ENCODE results near the gene COX17.

Gene COX17

GRCh38 chr3:119672776-119673175, 4.4 kb downstream of the COX17 start:
- DNase-seq = no peak

- DNase-seq = no peak
Observed at GRCh38 chr3:119669906-119670570, 7.2 kb downstream of the COX17 start.

GRCh38 chr3:119665954-119666559, 11.1 kb downstream of the COX17 start:
- DNase-seq = no peak

GRCh38 chr3:119664850-119665379, 12.3 kb downstream of the COX17 start:
- no peak for DNase-seq

GRCh38 chr3:119664370-119664769, 12.8 kb downstream of the COX17 start:
- DNase-seq = no peak

- no peak for DNase-seq
Observed at GRCh38 chr3:119663885-119664284, 13.3 kb downstream of the COX17 start.

GRCh38 chr3:119662604-119663373, 14.4 kb downstream of the COX17 start:
- no peak for DNase-seq

- DNase-seq = no peak
Observed at GRCh38 chr3:119660474-119661440, 16.4 kb downstream of the COX17 start, which contains the start of gene POPDC2. Gene POPDC2, minus strand, starts transcription at chr3:119660589. Its CDS starts 166 bp downstream, at chr3:119660423.

GRCh38 chr3:119659606-119660291, 17.5 kb downstream of the COX17 start:
- peak; percentile 16 for DNase-seq

GRCh38 chr3:119658994-119659393, 18.2 kb downstream of the COX17 start:
- DNase-seq = no peak

- DNase-seq = no peak
Observed at GRCh38 chr3:119657887-119658702, 19.1 kb downstream of the COX17 start.

- DNase-seq = peak; percentile 55
Observed at GRCh38 chr3:119653876-119654275, 23.3 kb downstream of the COX17 start.

GRCh38 chr3:119652306-119653033, 24.7 kb downstream of the COX17 start:
- no peak for DNase-seq

- DNase-seq = no peak
Observed at GRCh38 chr3:119649761-119650160, 27.4 kb downstream of the COX17 start.

- no peak for DNase-seq
Observed at GRCh38 chr3:119647843-119648575, 29.2 kb downstream of the COX17 start.

- no peak for DNase-seq
Observed at GRCh38 chr3:119647171-119647570, 30.0 kb downstream of the COX17 start.

- DNase-seq = no peak
Observed at GRCh38 chr3:119645813-119646212, 31.4 kb downstream of the COX17 start.

- DNase-seq = no peak
Observed at GRCh38 chr3:119644481-119644880, 32.7 kb downstream of the COX17 start.

GRCh38 chr3:119643528-119643927, 33.7 kb downstream of the COX17 start:
- DNase-seq = no peak

Data from GDM1 (cell line).